HFFc6 (cell line): Measurements from ENCODE around the gene DOCK3. TPM values are rescaled to one million over a fixed set of nuclear protein-coding genes. Genes with fewer than 3 reads are reported as not detected.
"Not testable (repeated sequence)": the region's sequence is repeated elsewhere in the genome, so short reads cannot be mapped to it uniquely, and the experiment has no call there.

Experiments
- DNase-seq: peaks from one replicate; pipeline ENCODE4 v3.0.0-alpha.2; 2018
- H3K27ac Mint-ChIP-seq: 2 replicates; pipeline ENCODE4 v1.8.0; 2020; ENCODE audit warnings: mild to moderate bottlenecking, mixed read lengths
- H3K27me3 Mint-ChIP-seq: 2 replicates; pipeline ENCODE4 v1.8.0; 2021; ENCODE audit warnings: mild to moderate bottlenecking, moderate library complexity, mixed read lengths; ENCODE audit not compliant: insufficient read depth
- H3K36me3 Mint-ChIP-seq: 2 replicates; pipeline ENCODE4 v1.8.0; 2021; ENCODE audit warnings: low read depth, mixed read lengths
- H3K4me1 Mint-ChIP-seq: 2 replicates; pipeline ENCODE4 v1.8.0; 2020; ENCODE audit warnings: low read depth, mixed read lengths
- H3K4me3 Mint-ChIP-seq: 2 replicates; pipeline ENCODE4 v1.8.0; 2020; ENCODE audit warnings: mild to moderate bottlenecking, moderate library complexity, mixed read lengths
- H3K9me3 Mint-ChIP-seq: 2 replicates; pipeline ENCODE4 v1.8.0; 2020; ENCODE audit warnings: mild to moderate bottlenecking, mixed read lengths
- total RNA-seq, 6 experiments: library from RNA; stranded (reverse); fragmentation: NEBNext Ultra II Directional; extraction: Animal tissue kit (Norgen Biotek cat#: 25700); gene quantifications; 2 replicates in 1 of 6; 3 replicates in 5 of 6; pipeline ENCODE4 v1.2.3, GENCODE V29; 2021
- TF ChIP-seq, protein P1 (sequence below): fragments of 200-600 bp; sonication (generic); IDR thresholded peaks from 2 replicates; pipeline ENCODE4 v1.5.0; 2021; ENCODE audit warnings: antibody characterized with exemption, mild to moderate bottlenecking

Gene DOCK3
- total RNA-seq, 6 experiments from 2014 or later: 0.14 to 0.26 (median 0.22) TPM

DNA sequence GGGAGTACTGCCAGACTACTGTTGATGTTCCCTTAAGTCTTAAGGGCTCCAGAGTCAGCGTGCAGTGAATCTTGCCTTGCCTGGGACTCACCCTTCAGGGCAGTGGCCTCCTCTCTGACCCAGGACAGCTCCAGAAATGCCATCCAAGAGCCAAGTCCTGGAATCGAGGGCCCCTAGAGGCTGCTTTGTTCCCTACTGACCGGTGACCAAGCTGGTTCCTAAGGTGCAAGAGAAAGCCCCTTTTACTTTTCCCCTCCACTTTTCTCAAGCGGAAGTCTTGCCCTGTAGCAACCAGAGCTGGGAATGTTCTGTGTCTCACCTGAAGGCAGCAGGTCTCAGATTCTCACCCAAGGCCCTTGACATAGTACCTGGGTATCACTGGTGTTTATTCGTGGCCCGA lies 238.0 kb downstream of the DOCK3 start:
- H3K27me3 Mint-ChIP-seq: no peaks in the 10 kb centered on the region; the same call in 1 of the 2 replicates
- peaks cover 10% of the 10 kb centered on the region; the same call in 1 of the 2 replicates for H3K9me3 Mint-ChIP-seq
- H3K4me1 Mint-ChIP-seq: no peaks in the 10 kb centered on the region
- no peak for DNase-seq
- H3K4me3 Mint-ChIP-seq: no peak overlapping the region
- TF ChIP-seq, protein P1, sequence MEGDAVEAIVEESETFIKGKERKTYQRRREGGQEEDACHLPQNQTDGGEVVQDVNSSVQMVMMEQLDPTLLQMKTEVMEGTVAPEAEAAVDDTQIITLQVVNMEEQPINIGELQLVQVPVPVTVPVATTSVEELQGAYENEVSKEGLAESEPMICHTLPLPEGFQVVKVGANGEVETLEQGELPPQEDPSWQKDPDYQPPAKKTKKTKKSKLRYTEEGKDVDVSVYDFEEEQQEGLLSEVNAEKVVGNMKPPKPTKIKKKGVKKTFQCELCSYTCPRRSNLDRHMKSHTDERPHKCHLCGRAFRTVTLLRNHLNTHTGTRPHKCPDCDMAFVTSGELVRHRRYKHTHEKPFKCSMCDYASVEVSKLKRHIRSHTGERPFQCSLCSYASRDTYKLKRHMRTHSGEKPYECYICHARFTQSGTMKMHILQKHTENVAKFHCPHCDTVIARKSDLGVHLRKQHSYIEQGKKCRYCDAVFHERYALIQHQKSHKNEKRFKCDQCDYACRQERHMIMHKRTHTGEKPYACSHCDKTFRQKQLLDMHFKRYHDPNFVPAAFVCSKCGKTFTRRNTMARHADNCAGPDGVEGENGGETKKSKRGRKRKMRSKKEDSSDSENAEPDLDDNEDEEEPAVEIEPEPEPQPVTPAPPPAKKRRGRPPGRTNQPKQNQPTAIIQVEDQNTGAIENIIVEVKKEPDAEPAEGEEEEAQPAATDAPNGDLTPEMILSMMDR: no peak
- H3K36me3 Mint-ChIP-seq: no peaks in the 10 kb centered on the region
- no peak overlapping the region for H3K27ac Mint-ChIP-seq

DNA sequence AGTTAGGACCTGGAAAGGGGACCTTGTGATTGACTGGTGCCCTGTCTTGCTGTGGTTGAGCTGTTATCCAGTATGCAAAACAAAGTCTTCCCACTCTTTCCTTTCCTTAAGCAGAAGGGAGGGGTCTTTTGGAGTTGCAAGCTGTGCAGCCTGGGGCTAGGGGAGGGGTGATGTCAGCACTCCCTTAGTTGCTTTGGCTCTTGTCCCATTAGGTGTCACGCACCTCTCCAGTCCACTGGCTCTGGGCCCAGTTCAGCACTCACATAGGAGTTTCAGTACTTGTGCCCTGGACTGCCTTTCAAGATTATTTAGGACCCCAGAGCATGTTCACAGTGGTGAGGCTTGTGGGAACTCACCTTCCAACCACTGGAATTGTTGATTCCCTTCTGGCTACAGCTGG lies 238.5 kb downstream of the DOCK3 start:
- no peak for DNase-seq
- no peaks in the 10 kb centered on the region for H3K36me3 Mint-ChIP-seq
- no peak overlapping the region for H3K27ac Mint-ChIP-seq
- TF ChIP-seq, protein P1: no peak
- H3K4me1 Mint-ChIP-seq: no peaks in the 10 kb centered on the region
- no peak overlapping the region for H3K4me3 Mint-ChIP-seq
- H3K27me3 Mint-ChIP-seq: no peaks in the 10 kb centered on the region; the same call in 1 of the 2 replicates
- peaks cover 6% of the 10 kb centered on the region; the same call in 1 of the 2 replicates for H3K9me3 Mint-ChIP-seq

DNA sequence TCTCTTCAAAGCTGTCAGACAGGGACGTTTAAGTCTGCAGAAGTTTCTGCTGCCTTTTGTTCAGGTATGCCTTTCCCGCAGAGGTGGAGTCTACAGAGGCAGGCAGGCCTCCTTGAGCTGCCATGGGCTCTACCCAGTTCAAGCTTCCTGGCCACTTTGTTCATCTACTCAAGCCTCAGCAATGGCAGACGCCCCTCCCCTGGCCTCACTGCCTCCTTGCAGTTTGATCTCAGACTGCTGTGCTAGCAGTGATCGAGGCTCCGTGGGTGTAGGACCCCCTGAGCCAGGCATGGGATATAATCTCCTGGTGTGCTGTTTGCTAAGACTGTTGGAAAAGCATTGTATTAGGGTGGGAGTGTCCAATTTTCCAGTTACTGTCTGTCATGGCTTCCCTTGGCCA lies 247.3 kb downstream of the DOCK3 start:
- not testable (repeated sequence) for H3K27me3 Mint-ChIP-seq, H3K36me3 Mint-ChIP-seq, H3K4me3 Mint-ChIP-seq, DNase-seq, H3K4me1 Mint-ChIP-seq, H3K27ac Mint-ChIP-seq
- H3K9me3 Mint-ChIP-seq: peaks cover 31% of the 10 kb centered on the region

DNA sequence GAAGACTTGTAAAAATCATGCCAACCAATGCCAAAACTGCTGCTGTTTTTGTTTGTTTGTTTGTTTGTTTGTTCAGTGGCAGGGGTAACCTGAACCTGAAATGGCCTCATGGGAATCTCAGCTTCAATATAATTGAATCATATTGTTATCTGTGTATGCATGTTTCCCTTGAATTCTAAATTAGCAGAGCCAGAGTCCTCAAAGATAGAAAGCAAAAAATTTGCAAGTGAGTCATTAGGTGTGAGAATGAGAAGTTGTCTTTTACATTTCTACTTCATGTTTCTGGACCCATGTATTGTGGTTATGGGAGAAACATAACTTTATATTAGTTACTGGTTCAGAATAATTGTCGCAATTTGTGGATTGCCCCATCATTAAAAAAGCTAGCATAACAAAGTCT lies 249.2 kb downstream of the DOCK3 start:
- Mint-ChIP-seq H3K4me1 (no peaks in the 10 kb centered on the region), H3K27ac (no peak overlapping the region), H3K4me3 (no peak overlapping the region), H3K27me3 (no peaks in the 10 kb centered on the region; the same call in 1 of the 2 replicates), H3K9me3 (peaks cover 23% of the 10 kb centered on the region), H3K36me3 (no peaks in the 10 kb centered on the region)
- TF ChIP-seq, protein P1: no peak
- DNase-seq: no peak

DNA sequence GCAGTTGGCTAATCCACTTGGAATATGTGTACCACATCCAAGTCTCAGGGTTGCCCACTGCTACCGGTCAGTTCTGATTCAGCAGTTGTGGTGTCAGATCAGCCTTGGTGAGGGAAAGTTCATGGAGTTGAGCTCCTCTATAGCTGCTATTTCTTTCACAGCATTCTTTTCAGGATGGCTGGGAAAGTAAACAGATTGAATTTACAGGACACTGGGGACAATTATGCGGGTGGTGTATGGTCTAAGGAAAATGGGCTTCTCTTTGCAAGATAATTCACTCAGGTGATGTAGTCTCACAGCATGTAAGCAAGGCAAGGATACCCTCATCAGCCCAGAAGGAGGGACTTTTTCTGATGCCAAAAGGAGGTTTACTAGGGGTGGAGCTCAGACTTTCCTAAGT lies 249.9 kb downstream of the DOCK3 start:
- H3K27ac Mint-ChIP-seq: no peak overlapping the region
- H3K27me3 Mint-ChIP-seq: no peaks in the 10 kb centered on the region; the same call in 1 of the 2 replicates
- no peak for DNase-seq
- no peak overlapping the region for H3K4me3 Mint-ChIP-seq
- H3K9me3 Mint-ChIP-seq: peaks cover 21% of the 10 kb centered on the region
- TF ChIP-seq, protein P1: no peak
- no peaks in the 10 kb centered on the region for H3K4me1 Mint-ChIP-seq
- H3K36me3 Mint-ChIP-seq: no peaks in the 10 kb centered on the region

DNA sequence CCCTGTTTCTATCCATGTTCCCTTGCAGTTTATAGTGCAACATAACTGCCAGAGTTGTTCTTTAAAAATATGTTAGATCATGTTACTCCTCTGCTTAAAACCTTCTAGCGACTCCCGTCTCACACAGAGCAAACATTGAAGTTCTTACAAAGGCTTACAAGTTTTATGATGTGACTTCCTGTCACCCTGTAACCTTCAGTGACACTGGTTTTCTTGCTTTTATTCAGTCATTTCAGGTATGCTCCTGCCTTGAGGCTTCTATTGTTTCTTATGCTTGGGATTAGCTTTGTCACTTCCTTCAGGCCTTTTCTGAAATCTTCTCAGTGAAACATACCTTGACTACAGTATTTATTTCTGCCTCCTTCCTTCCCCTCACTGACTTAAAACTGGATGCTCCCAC lies 252.1 kb downstream of the DOCK3 start:
- Mint-ChIP-seq H3K27ac (no peak overlapping the region), H3K9me3 (peaks cover 6% of the 10 kb centered on the region; the same call in 1 of the 2 replicates)
- TF ChIP-seq, protein P1: no peak

More for the DNA sequence above, 252.1 kb downstream of the DOCK3 start:
- H3K4me1 Mint-ChIP-seq: no peaks in the 10 kb centered on the region
- no peak for DNase-seq
- H3K4me3 Mint-ChIP-seq: no peak overlapping the region
- H3K36me3 Mint-ChIP-seq: no peaks in the 10 kb centered on the region
- H3K27me3 Mint-ChIP-seq: no peaks in the 10 kb centered on the region; the same call in 1 of the 2 replicates
